GM18508 (cell line): Measurements from ENCODE around the gene TRIM4.
"Not testable (repeated sequence)": the region's sequence is repeated elsewhere in the genome, so short reads cannot be mapped to it uniquely, and the experiment has no call there.

Source experiments
- ATAC-seq: cut with Tn5 transposase; IDR thresholded peaks from one replicate; pipeline ENCODE4 v1.9.1; 2021; ENCODE audit warnings: moderate number of reproducible peaks; ENCODE audit not compliant: insufficient read depth, unreplicated experiment

Gene TRIM4

DNA sequence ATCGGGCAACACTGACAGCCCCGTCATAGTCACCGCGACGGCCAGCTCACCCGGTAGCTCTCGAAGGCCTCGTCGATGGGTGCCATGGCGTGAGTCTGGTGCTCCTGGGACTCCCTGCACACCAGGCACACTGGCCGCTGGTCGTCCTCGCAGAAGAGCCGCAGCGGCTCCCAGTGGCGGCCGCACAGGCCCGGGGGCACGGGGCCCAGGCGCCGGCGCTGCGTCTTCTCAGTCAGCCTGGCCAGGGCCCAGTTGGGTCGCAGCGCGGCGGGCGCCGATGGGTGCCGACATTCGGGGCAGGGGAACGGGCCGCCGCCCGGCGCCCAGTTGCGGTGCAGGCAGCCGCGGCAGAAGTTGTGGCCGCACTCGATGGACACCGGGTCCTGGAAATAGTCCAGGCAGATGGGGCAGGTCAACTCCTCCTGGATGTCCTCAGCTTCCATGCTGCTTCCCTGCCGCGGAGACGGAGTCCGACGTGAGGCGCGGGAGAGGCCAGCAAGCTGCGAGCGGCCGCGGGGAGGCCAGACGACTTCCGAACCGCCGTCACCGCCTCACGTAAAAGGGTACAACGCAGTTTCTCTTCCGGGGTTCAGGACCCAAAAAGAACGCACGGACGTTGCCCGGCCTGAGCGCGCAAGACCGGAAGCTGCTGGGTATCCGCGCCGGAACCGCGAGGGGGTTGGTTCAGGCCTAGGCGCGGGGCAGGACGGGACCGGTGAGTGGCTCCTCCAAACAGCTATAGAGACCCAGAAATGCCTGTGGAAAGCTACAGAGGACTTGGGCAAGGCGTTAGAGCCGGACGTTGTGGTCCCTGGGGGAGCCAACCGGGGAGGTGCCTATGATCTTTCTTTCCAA is at the start of gene TRIM4:
TRIM4 (minus strand) TSS at position 572 of the 855 bp plus-strand sequence; CDS start at position 443, 129 bp downstream.
- ATAC-seq, result peak; percentile 79

GRCh38 chr7:99958564-99959227 is 39.4 kb upstream of the TRIM4 start:
- ATAC-seq, result no peak

DNA sequence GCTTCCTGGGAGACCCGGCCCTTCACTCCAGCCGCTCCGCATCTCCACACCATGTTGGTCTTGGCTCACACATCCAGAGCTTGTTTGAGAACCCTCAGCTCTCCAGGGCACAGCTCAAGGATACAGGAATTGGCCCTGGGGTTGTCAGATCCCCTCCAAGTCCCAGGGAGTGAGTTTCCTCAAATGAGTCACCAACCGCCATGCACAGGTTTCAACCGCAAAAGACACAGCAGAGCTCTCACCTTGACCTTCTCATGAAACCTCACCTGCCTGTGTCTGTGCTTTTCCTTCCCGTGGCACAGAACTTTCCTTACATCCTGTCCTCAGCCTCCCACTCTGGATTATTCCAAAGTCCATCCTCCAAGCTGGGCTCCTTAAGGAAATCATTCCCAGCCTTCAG is 35.9 kb upstream of the TRIM4 start:
- ATAC-seq, result no peak

DNA sequence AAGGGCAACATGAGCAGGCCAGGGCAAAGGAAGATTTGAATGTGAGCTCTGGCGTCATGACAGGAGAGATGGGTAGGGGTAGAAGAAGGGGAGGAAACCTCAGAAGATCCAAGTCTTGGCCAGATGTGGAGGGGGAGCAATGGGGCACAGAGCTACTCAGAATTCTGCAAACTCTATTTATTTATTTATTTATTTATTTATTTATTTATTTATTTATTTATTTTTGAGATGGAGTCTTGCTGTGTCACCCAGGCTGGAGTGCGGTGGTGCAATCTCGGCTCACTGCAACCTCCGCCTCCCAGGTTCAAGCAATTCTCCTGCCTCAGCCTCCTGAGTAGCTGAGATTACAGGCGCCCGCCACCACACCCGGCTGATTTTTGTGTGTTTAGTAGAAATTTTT is 35.3 kb upstream of the TRIM4 start:
- not testable (repeated sequence) for ATAC-seq

GRCh38 chr7:99953649-99954048 is 34.3 kb upstream of the TRIM4 start:
- no peak for ATAC-seq

DNA sequence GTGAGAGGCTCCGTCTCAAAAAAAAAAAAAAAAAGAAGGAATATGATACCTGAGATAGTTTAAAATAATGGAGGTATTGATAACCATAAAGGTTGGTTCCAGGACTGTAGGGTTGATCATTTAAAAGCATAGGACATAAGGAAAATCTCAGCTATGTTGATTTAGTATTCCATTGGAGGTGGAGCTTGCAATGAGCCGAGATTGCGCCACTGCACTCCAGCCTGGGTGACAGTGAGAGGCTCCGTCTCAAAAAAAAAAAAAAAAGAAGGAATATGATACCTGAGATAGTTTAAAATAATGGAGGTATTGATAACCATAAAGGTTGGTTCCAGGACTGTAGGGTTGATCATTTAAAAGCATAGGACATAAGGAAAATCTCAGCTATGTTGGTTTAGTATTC is 33.3 kb upstream of the TRIM4 start:
- ATAC-seq, result not testable (repeated sequence)

- ATAC-seq, result not testable (repeated sequence)
Observed at GRCh38 chr7:99950819-99951218, 31.5 kb upstream of the TRIM4 start.

DNA sequence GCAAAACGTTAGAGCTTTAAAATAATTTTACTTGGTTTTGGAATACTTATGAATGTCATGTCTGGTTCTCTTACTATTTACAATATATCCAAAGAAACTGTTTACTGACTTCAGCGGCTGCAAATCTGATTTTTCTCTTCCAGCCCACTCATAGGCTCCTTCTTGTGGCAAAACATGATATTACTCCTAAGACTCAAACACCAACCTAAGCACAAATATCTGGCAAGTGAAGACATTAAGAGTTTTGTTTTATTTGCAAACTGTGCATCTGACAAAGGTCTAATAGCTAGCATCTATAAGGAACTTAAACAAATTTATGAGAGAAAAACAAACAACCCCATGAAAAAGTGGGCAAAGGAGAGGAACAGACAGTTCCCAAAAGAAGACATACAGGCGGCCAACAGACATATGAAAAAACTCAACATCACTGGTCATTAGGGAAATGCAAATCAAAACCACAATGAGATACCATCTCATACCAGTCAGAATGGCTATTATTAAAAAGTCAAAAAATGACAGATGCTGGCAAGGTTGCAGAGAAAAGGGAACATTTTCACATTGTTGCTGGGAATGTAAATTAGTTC is 30.4 kb upstream of the TRIM4 start:
- no peak for ATAC-seq

DNA sequence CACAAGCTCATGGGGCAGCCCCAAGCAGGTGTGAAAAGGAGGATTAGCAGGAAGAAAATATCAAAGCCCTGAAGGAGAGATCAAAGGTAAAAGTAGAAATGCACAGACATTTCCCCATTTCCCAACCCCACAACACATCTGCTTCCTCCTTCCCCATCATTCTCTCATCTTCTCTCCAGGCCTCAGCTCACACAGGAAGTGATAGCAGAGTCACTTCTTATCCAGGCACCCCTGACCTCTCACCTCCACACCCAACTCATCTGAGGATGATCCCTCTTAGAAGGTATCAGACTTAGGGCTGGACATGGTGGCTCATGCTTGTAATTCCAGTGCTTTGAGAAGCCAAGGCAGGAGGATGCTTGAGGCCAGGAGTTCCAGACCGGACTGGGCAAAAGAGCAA is 28.3 kb upstream of the TRIM4 start:
- ATAC-seq, result no peak

DNA sequence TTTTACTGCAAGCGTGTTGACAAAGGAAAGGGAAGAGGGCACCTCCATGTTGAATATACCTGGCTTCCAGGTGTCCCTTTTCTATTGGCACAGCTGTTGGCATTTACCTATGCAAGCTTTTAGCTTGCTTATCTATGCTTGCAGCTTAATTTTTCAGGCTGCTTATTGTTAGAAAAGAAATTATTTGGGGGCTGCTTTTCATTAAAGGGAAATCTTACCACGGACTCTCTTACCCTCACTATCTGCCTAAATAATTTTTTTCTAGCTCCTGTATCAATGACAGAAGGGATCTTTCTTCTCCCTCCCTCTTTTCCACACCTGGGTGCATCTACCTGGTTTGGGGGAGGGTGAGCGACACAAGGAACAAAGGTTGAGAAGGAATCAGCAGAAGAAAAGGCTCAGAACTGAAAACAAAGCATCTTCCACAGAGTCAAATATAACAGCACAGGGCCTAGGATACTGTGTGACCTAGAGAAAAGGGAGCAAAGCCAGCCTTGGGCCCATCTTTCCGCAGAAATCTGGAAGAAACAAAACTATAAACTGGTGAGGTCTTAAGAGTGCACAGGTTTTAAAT is 25.3 kb upstream of the TRIM4 start:
- no peak for ATAC-seq

DNA sequence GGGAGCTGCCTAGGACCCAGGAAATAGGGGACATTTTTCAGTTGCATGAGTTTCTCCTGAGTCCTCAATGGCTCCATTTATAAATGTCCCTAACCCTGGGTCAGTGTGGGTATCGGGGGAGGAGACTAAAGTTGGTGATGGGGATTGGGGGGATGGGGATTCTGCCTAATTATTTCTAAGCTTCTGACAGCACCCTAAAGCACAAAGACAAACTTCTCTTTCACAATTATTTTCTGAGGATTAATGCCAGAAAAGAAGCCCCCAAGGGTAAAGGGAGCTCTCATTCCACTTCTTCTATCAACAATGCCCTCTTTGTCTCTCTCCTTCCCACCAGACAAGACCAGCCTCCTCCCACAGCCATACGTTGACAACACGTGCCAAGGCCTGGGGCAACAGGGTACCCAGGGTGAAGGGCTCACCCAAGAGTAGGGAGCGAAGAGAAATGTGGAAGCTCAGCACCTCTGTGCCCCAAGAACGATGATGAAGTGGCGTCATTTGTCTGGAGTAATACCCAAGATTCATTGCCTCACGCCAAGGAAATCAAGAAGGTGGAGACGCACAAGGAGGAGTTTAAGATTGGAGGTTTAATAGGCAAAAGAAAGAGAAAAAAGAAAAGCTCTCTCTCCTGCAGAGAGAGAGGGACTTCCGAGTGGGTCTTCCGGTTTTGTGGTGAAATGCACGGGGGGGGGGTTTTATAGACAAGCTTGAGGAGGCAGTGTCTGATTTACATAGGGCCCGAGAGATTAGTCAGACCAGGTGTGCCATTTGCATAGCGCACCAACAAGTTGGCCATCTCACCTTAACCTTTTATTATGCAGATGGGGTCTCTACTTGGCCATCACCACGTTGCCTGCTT is 24.5 kb upstream of the TRIM4 start:
- no peak for ATAC-seq

DNA sequence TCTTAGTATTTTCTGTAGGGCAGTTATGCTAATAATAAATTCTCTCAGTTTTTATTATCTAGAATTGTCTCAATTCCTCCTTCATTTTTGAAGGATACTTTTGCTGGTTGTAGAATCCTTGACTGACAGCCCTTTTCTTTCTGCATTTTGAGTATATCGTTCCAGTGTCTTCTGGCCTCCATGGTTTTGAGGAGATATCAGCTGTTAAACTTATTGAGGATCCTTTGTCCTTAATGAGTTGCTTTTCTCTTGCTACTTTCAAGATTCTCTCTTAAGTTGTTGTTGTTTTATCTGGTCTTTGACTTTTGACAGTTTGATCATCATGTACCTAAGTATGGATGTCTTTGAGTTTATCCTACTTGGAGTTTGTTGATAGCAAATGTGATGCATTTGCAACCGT is 19.0 kb upstream of the TRIM4 start:
- no peak for ATAC-seq

GRCh38 chr7:99935009-99935408 is 15.7 kb upstream of the TRIM4 start:
- not testable (repeated sequence) for ATAC-seq

GRCh38 chr7:99930376-99930775 is 11.0 kb upstream of the TRIM4 start:
- ATAC-seq, result no peak

DNA sequence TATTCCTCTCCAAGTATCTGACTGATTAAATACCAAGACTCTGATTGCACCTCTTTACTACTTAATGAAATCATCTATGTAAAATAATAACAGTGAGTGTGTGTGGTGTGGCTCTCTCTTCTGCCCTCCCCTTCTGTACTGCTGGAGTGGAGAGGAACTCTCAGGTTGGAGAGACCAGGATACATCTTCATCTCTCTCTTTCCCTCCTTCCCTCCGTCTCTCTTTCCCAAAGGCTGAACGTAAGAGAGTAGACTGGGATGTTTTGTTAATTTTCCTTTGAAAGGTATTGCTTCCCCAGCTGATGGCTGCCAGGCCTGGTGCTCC is 10.4 kb upstream of the TRIM4 start:
- ATAC-seq, result no peak

DNA sequence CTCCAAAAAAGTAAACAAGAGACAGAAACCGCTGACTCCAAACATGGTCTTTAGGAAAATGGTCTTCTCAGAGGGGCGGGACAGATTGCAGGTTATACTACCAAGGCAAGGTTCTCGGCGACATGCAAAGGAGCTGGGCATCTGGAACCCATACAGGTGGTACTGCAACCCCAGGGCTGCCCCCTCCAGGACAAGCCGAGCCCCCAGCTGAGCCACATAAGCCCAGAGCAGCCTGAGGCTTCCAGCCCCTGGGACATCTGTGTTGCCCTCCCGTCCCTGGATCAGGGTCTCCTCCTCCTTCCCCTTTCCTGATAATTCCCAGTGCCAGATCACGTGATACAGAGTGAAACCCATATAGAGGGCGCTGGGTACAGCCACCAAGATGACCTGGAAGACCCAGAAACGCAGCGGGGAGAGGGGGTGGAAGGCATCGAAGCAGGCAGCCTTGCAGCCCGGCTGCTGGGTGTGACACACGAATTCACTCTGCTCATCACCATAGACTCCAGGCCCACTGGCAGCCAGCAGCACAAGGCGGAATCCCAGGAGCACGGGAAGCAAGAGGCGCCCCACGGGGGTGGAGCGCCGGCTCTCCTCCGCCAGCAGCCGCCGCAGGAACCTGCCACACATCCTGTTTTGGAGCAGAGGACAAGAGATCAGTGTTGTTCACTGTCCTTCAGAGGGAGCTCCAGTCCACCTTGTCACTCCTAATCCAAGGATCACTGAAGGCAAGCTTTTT is 9.8 kb upstream of the TRIM4 start, which contains the start of gene GJC3:
GJC3 (minus strand) TSS at position 627 of the 736 bp plus-strand sequence; CDS start at position 627, 0 bp downstream.
- no peak for ATAC-seq

GRCh38 chr7:99928188-99928587 is 8.9 kb upstream of the TRIM4 start:
- no peak for ATAC-seq

- ATAC-seq, result no peak
Observed at GRCh38 chr7:99927536-99927935, 8.2 kb upstream of the TRIM4 start.

DNA sequence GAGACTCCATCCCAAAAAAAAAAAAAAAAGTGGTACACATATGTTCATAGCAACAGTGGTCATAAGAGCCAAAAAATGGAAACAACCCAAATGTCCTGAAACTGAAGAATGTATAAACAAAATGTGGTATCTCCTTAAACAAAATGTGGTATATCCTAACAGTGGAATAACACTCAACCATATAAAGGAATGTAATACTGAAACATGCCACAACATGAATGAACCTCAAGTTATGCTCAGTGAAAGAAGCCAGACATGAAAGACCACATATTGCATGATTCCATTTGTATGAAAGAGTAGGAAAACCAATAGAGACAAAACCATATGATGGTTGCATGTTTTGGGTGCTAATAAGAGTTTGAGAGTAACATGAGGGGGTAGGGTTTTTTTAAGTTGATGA is 7.0 kb upstream of the TRIM4 start:
- no peak for ATAC-seq
